K562 (cell line): Measurements from ENCODE around the gene DXO. TPM values are rescaled to one million over a fixed set of nuclear protein-coding genes. Genes with fewer than 3 reads are reported as not detected.

Experiments used
- BCOR ChIP-seq: fragments of 450-650 bp; IDR thresholded peaks from 2 replicates; pipeline ENCODE4 v1.6.1; 2016
- CTBP1 ChIP-seq: fragments of 450-650 bp; IDR thresholded peaks from 2 replicates; pipeline ENCODE4 v1.6.1; 2016; ENCODE audit warnings: borderline replicate concordance
- CTCF ChIP-seq, 3 experiments: IDR thresholded peaks in 2 of 3; conservative IDR thresholded peaks in 1 of 3; 2 replicates each; pipeline ENCODE4 v1.5.1; 2011 to 2012; ENCODE audit warnings: low read length in 3 of 3, mild to moderate bottlenecking in 3 of 3, control low read depth in 2 of 3, improper control_type of control experiment in 1 of 3, inconsistent platforms in 1 of 3, low read depth in 1 of 3, mixed read lengths in 1 of 3, moderate library complexity in 1 of 3; ENCODE audit not compliant: insufficient read depth in 2 of 3
- DEAF1 ChIP-seq: fragments of 450-650 bp; formaldehyde crosslinking; IDR thresholded peaks from 2 replicates; pipeline ENCODE4 v1.4.0; 2020; ENCODE audit warnings: mild to moderate bottlenecking, moderate library complexity
- MECOM ChIP-seq: fragments of 250-450 bp; sonication (Bioruptor Pico); IDR thresholded peaks from 2 replicates; pipeline ENCODE4 v1.8.0; 2022; ENCODE audit warnings: inconsistent platforms
- MEIS2 ChIP-seq: fragments of 450-650 bp; IDR thresholded peaks from 2 replicates; pipeline ENCODE4 v1.6.1; 2014; ENCODE audit warnings: mild to moderate bottlenecking; ENCODE audit not compliant: partially characterized antibody
- RAD21 ChIP-seq, 2 experiments: fragments of 250-450 bp in 1 of 2; fragments of 450-650 bp in 1 of 2; sonication (Bioruptor Pico) in 1 of 2; formaldehyde crosslinking in 1 of 2; IDR thresholded peaks in 1 of 2; conservative IDR thresholded peaks in 1 of 2; 2 replicates each; pipeline versions ENCODE4 v1.4.0 to v1.8.0; 2020 to 2022; ENCODE audit warnings: mild to moderate bottlenecking in 2 of 2, moderate library complexity in 1 of 2
- ZBTB17 ChIP-seq: fragments of 450-650 bp; formaldehyde crosslinking; IDR thresholded peaks from 2 replicates; pipeline ENCODE4 v1.4.0; 2020; ENCODE audit warnings: mild to moderate bottlenecking
- ZBTB26 ChIP-seq: fragments of 450-650 bp; formaldehyde crosslinking; IDR thresholded peaks from 2 replicates; pipeline ENCODE4 v1.4.0; 2022; ENCODE audit warnings: missing genetic modification characterization
- ZNF274 ChIP-seq: IDR thresholded peaks from 2 replicates; pipeline ENCODE4 v1.6.1; 2011; ENCODE audit warnings: low read depth, mild to moderate bottlenecking, low read length, moderate library complexity, borderline replicate concordance
- polyA plus RNA-seq, 8 experiments: library from polyadenylated mRNA; depleted of rRNA in 4 of 8; stranded (reverse) in 5 of 8; unstranded in 3 of 8; fragments of >200 nt; fragmentation: Nextera tagmentation in 2 of 8; fragmentation: Illumina TruSeq in 1 of 8; extraction: Ambion mirVana in 2 of 8; extraction: Trizol in 1 of 8; gene quantifications; 2 replicates each; pipeline versions ENCODE4 v1.2.1 to v1.2.3, GENCODE V29; 2011 to 2014; ENCODE audit warnings: inconsistent platforms in 1 of 8, missing spikeins in 1 of 8
- total RNA-seq, 7 experiments: library from RNA; depleted of rRNA in 6 of 7; stranded (reverse); fragments of >200 nt in 6 of 7; fragmentation: Illumina TruSeq in 2 of 7; extraction: Trizol in 2 of 7; gene quantifications; 2 replicates each; pipeline versions ENCODE4 v1.2.1 to v1.2.3, GENCODE V29; 2011 to 2021; ENCODE audit warnings: low replicate concordance in 1 of 7
- TF ChIP-seq, protein P1 (sequence below), 2 experiments: fragments of 450-650 bp; formaldehyde crosslinking in 1 of 2; IDR thresholded peaks; 2 replicates each; pipeline versions ENCODE4 v1.4.0 to v1.6.1; 2014 to 2020; ENCODE audit warnings: mild to moderate bottlenecking in 2 of 2, borderline replicate concordance in 1 of 2, low read depth in 1 of 2

Gene DXO
- total and polyA plus RNA-seq, 9 of the 15 experiments (the other 6 are each of a cell fraction or from before 2014, with no cell fraction given): 6.4 to 35.1 (median 19.4) TPM

- TF ChIP-seq ZBTB26 (no peak), CTBP1 (peak; percentile 27; the same call in 1 of the 2 replicates), BCOR (no peak), DEAF1 (CRISPR knock-in tag) (peak; percentile 49), MECOM (CRISPR knock-in tag) (no peak), ZBTB17 (CRISPR knock-in tag) (peak; percentile 78; the same call in 1 of the 2 replicates), RAD21 (CRISPR knock-in tag; conservative IDR thresholded peaks at IDR 0.05 in 1 of 2, IDR thresholded peaks at IDR 0.05 in 1 of 2) (peak; percentile 57 to 69), MEIS2 (no peak), ZNF274 (no peak), CTCF (IDR thresholded peaks at IDR 0.05 in 2 of 3, conservative IDR thresholded peaks at IDR 0.05 in 1 of 3; ENCODE audit: insufficient read depth in 2 of 3, low read depth in 1 of 3, low read length in 3 of 3) (peak; percentile 50 to 61 (median 58))
- TF ChIP-seq, protein P1, sequence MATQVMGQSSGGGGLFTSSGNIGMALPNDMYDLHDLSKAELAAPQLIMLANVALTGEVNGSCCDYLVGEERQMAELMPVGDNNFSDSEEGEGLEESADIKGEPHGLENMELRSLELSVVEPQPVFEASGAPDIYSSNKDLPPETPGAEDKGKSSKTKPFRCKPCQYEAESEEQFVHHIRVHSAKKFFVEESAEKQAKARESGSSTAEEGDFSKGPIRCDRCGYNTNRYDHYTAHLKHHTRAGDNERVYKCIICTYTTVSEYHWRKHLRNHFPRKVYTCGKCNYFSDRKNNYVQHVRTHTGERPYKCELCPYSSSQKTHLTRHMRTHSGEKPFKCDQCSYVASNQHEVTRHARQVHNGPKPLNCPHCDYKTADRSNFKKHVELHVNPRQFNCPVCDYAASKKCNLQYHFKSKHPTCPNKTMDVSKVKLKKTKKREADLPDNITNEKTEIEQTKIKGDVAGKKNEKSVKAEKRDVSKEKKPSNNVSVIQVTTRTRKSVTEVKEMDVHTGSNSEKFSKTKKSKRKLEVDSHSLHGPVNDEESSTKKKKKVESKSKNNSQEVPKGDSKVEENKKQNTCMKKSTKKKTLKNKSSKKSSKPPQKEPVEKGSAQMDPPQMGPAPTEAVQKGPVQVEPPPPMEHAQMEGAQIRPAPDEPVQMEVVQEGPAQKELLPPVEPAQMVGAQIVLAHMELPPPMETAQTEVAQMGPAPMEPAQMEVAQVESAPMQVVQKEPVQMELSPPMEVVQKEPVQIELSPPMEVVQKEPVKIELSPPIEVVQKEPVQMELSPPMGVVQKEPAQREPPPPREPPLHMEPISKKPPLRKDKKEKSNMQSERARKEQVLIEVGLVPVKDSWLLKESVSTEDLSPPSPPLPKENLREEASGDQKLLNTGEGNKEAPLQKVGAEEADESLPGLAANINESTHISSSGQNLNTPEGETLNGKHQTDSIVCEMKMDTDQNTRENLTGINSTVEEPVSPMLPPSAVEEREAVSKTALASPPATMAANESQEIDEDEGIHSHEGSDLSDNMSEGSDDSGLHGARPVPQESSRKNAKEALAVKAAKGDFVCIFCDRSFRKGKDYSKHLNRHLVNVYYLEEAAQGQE (IDR thresholded peaks at IDR 0.05; ENCODE audit: borderline replicate concordance): peak; percentile 62
- TF ChIP-seq, protein P1 (CRISPR knock-in tag; IDR thresholded peaks at IDR 0.05; ENCODE audit: low read depth): no peak
These were observed 49.0 kb downstream of the DXO start (continued) for GRCh38 chr6:31922942-31923341.
